K562 (cell line): ENCODE data around the gene FAF2. TPM values are rescaled to one million over a fixed set of nuclear protein-coding genes. Genes with fewer than 3 reads are reported as not detected.
"Not testable (repeated sequence)": the region's sequence is repeated elsewhere in the genome, so short reads cannot be mapped to it uniquely, and the experiment has no call there.

Experiments
- ATAC-seq: fragments of 200-7000 bp; cut with Tn5 transposase; 3 replicates; pipeline ENCODE4 v1.9.1; 2020; ENCODE audit warnings: moderate library complexity
- BruUV-seq: library from RNA; stranded (reverse); fragments of 400-500 nt; replicated peaks from 2 replicates; lab custom pipeline; 2021; lab: Mats Ljungman, UMichigan
- CTCF ChIA-PET: fragments of 300-600 bp; formaldehyde crosslinking; extraction: SDS; loops from one replicate; lab custom pipeline; 2021; ENCODE audit warnings: low intra/inter-chr PET ratio; lab: Yijun Ruan, JAX
- POLR2A ChIA-PET: fragments of 300-600, 350-650 bp; sonication (Branson Sonifier 250); formaldehyde crosslinking; extraction: SDS; loops from one replicate; lab custom pipeline; 2021; ENCODE audit warnings: antibody characterized with exemption, inconsistent platforms; lab: Yijun Ruan, JAX
- DNase-seq, 4 experiments: peaks; one replicate each; pipeline versions ENCODE4 v3.0.0 to v3.0.0-alpha.2; 2011 to 2018; ENCODE audit warnings: low spot score in 3 of 4, mixed read lengths in 3 of 4; ENCODE audit errors: extremely low read depth in 1 of 4
- FAIRE-seq: peaks from 2 replicates; lab custom pipeline; 2011; peaks lifted over from hg19 to GRCh38; lab: Jason Lieb, UNC
- H2AFZ ChIP-seq: 2 replicates; pipeline ENCODE4 v1.6.0; 2011; ENCODE audit warnings: low read depth, low read length, control low read depth, inconsistent platforms
- H3K27ac ChIP-seq: fragments of 200-600 bp; 3 replicates; pipeline ENCODE4 v1.8.0; 2011; ENCODE audit warnings: low read depth, mild to moderate bottlenecking, control low read depth, inconsistent platforms, low read length, moderate library complexity, mixed read lengths; ENCODE audit errors: extremely low read depth
- H3K27me3 ChIP-seq, 2 experiments: fragments of 300-600 bp in 1 of 2; 2 replicates in 1 of 2; 3 replicates in 1 of 2; pipeline versions ENCODE4 v1.6.0 to v1.8.0; 2011; ENCODE audit warnings: inconsistent platforms in 2 of 2, low read length in 2 of 2, mild to moderate bottlenecking in 1 of 2, mixed read lengths in 1 of 2, moderate library complexity in 1 of 2; ENCODE audit not compliant: control insufficient read depth in 2 of 2, insufficient read depth in 2 of 2
- H3K36me3 ChIP-seq: fragments of 300-600 bp; 3 replicates; pipeline ENCODE4 v1.8.0; 2011; ENCODE audit warnings: mild to moderate bottlenecking, low read length, inconsistent platforms; ENCODE audit not compliant: control insufficient read depth, insufficient read depth
- H3K4me1 ChIP-seq, 2 experiments: fragments of 200-600 bp in 1 of 2; replicated peaks in 1 of 2; 2 replicates in 1 of 2; 3 replicates in 1 of 2; pipeline versions ENCODE4 v1.5.1 to v1.8.0; 2011; ENCODE audit warnings: inconsistent platforms in 2 of 2, low read length in 2 of 2, mild to moderate bottlenecking in 1 of 2, mixed read lengths in 1 of 2, moderate library complexity in 1 of 2; ENCODE audit not compliant: control insufficient read depth in 2 of 2, insufficient read depth in 2 of 2
- H3K4me2 ChIP-seq: 2 replicates; pipeline ENCODE4 v1.6.1; 2011; ENCODE audit warnings: low read length, control low read depth, inconsistent platforms, mixed read lengths; ENCODE audit not compliant: insufficient read depth
- H3K4me3 ChIP-seq: fragments of 200-600 bp; sonication (generic), shearing (Covaris generic); 2 replicates; pipeline ENCODE4 v1.5.1; 2016; ENCODE audit warnings: control low read depth, inconsistent platforms
- H3K79me2 ChIP-seq: fragments of 200-600 bp; 3 replicates; pipeline ENCODE4 v1.8.0; 2011; ENCODE audit warnings: low read length, inconsistent platforms; ENCODE audit not compliant: control insufficient read depth, insufficient read depth
- H3K9ac ChIP-seq, 2 experiments: 2 replicates each; pipeline versions ENCODE4 v1.6.0 to v1.6.1; 2011; ENCODE audit warnings: low read depth in 2 of 2, low read length in 2 of 2, control low read depth in 1 of 2, inconsistent platforms in 1 of 2, mild to moderate bottlenecking in 1 of 2, mixed read lengths in 1 of 2; ENCODE audit not compliant: insufficient read depth in 1 of 2
- H3K9me1 ChIP-seq: one replicate; pipeline ENCODE4 v1.6.0; 2011; ENCODE audit warnings: inconsistent platforms, mild to moderate bottlenecking, low read length, moderate library complexity; ENCODE audit not compliant: control insufficient read depth, insufficient read depth
- H3K9me3 ChIP-seq: replicated peaks from 2 replicates; pipeline ENCODE4 v1.5.1; 2011; ENCODE audit warnings: low read depth, low read length, inconsistent platforms; ENCODE audit not compliant: control insufficient read depth, insufficient read depth
- H4K20me1 ChIP-seq: replicated peaks from 2 replicates; pipeline ENCODE4 v1.6.1; 2011; ENCODE audit warnings: low read length, inconsistent platforms, mixed read lengths; ENCODE audit not compliant: control insufficient read depth, insufficient read depth
- KDM1A ChIP-seq, 2 experiments: fragments of 450-650 bp; IDR thresholded peaks; 2 replicates each; pipeline ENCODE4 v1.6.1; 2016; ENCODE audit warnings: mild to moderate bottlenecking in 2 of 2
- WGBS: fragments of 100-300 bp; shearing (Covaris generic); methylation state at CpG from one replicate; pipeline ENCODE4 v1.1.6; 2016; ENCODE audit warnings: low coverage, mixed read lengths; ENCODE audit not compliant: insufficient coverage; ENCODE audit errors: missing lambda C conversion rate; 5-methylcytosine and 5-hydroxymethylcytosine counted together
- in situ Hi-C: fragments of 300-500 bp; cut with MboI; formaldehyde crosslinking; loops from 4 replicates; pipeline ENCODE4 v1.15.0; 2018; ENCODE audit warnings: inconsistent platforms, mixed read lengths
- intact Hi-C: fragments of 100-400 bp; cut with micrococcal nuclease; formaldehyde crosslinking; loops from 2 replicates; pipeline ENCODE4 v1.14.2; 2022
- polyA plus RNA-seq, 8 experiments: library from polyadenylated mRNA; depleted of rRNA in 4 of 8; stranded (reverse) in 5 of 8; unstranded in 3 of 8; fragments of >200 nt; fragmentation: Nextera tagmentation in 2 of 8; fragmentation: Illumina TruSeq in 1 of 8; extraction: Ambion mirVana in 2 of 8; extraction: Trizol in 1 of 8; gene quantifications; 2 replicates each; pipeline versions ENCODE4 v1.2.1 to v1.2.3, GENCODE V29; 2011 to 2014; ENCODE audit warnings: inconsistent platforms in 1 of 8, missing spikeins in 1 of 8
- total RNA-seq, 7 experiments: library from RNA; depleted of rRNA in 6 of 7; stranded (reverse); fragments of >200 nt in 6 of 7; fragmentation: Illumina TruSeq in 2 of 7; extraction: Trizol in 2 of 7; gene quantifications; 2 replicates each; pipeline versions ENCODE4 v1.2.1 to v1.2.3, GENCODE V29; 2011 to 2021; ENCODE audit warnings: low replicate concordance in 1 of 7
- TF ChIP-seq, protein P1 (sequence below), 2 experiments: IDR thresholded peaks in 1 of 2; conservative IDR thresholded peaks in 1 of 2; 2 replicates each; pipeline ENCODE4 v1.6.1; 2016; ENCODE audit warnings: low read depth in 2 of 2, mild to moderate bottlenecking in 1 of 2, missing compliant biosample characterization in 1 of 2, missing genetic modification characterization in 1 of 2, moderate library complexity in 1 of 2

The FAF2 gene
- total and polyA plus RNA-seq, 9 of the 15 experiments (the other 6 are each of a cell fraction or from before 2014, with no cell fraction given) = 25.0 to 44.6 (median 36.1) TPM

DNA sequence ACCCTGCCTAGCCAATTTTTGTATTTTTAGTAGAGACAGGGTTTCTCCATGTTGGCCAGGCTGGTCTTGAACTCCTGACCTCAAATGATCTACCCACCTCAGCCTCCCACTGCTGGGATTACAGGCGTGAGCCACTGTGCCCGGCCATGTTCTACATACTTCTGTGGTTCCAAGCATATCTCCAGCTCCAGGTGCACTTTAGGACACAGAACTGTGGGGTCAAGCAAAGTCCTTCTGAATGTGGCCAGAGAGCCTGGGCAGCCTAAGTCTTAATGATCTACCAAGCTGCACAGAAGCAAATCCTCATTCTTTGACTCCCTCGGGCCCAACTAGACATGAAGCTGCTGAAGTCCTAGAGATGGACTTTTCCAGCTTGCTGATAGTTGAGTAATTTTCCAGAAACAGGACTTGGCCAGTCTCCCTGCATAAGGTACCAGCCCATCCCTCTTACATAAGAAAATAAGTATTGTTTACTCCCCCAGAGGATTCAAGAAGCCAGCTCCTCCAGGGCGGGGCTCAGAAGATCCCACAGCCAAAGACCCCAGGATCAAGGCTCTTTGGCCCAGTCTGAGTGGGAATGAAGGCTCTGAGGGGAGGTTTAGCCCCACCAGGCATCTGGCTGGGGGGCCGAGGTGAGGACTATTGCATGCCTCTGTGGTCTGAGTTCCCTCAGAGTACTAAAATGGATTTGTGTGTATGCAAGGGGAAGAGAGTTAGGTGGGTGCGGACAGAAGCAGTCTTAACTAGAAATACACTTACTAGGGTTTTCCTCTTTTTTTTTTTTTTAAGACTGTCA is 40.5 kb upstream of the FAF2 start (continued):
- TF ChIP-seq KDM1A (IDR thresholded peaks at IDR 0.05) = no peak
- TF ChIP-seq, protein P1, sequence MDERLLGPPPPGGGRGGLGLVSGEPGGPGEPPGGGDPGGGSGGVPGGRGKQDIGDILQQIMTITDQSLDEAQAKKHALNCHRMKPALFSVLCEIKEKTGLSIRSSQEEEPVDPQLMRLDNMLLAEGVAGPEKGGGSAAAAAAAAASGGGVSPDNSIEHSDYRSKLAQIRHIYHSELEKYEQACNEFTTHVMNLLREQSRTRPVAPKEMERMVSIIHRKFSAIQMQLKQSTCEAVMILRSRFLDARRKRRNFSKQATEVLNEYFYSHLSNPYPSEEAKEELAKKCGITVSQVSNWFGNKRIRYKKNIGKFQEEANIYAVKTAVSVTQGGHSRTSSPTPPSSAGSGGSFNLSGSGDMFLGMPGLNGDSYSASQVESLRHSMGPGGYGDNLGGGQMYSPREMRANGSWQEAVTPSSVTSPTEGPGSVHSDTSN (CRISPR knock-in tag; IDR thresholded peaks at IDR 0.05; ENCODE audit: low read depth) = no peak
- TF ChIP-seq, protein P1 (tag; conservative IDR thresholded peaks at IDR 0.05; ENCODE audit: low read depth) = no peak

DNA sequence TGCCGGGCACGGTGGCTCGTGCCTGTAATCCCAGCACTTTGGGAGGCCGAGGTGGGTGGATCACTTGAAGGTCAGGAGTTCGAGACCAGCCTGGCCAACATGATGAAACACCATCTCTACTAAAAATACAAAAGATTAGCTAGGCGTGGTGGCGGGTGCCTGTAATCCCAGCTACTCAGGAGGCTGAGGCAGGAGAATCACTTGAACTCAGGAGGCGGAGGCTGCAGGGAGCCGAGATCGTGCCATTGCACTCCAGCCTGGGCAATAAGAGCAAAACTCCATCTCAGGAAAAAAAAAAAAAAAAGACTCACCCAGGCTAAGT is 40.0 kb upstream of the FAF2 start:
- H3K27ac ChIP-seq, H3K9me3 ChIP-seq, FAIRE-seq, H4K20me1 ChIP-seq, ATAC-seq, DNase-seq, in situ Hi-C loops, H3K4me3 ChIP-seq, CTCF ChIA-PET, H3K79me2 ChIP-seq, H3K9me1 ChIP-seq, H3K4me2 ChIP-seq, H3K4me1 ChIP-seq, H3K27me3 ChIP-seq, H3K9ac ChIP-seq, BruUV-seq, H2AFZ ChIP-seq, intact Hi-C loops: not testable (repeated sequence)
- WGBS = 85% methylated on average over 6 of the region's 10 CpGs
- POLR2A ChIA-PET = interaction anchor here (0.6 to 2.9 kb wide), 2 partner anchors 15 to 239 kb away, joined by 3 to 15 read pairs; partner anchors contain the start of gene TSPAN17
- H3K36me3 ChIP-seq = peaks cover 39% of the 10 kb centered on the region; the same call in 2 of the 3 replicates
